Transverse colon (tissue), 1 donor: ENCODE measurements around the gene PEG3.

Experiments used
- EP300 ChIP-seq: sonication (generic); formaldehyde crosslinking; IDR thresholded peaks from one replicate; pipeline ENCODE4 v1.6.1; 2017; ENCODE audit warnings: antibody characterized with exemption, low read depth
- POLR2A ChIP-seq: fragments of 450-650 bp; IDR thresholded peaks from one replicate; pipeline ENCODE4 v1.6.1; 2016; ENCODE audit warnings: antibody characterized with exemption, mild to moderate bottlenecking, moderate library complexity

GRCh38 chr19:56884441-56884840 lies 43.9 kb upstream of the PEG3 start:
- no peak for TF ChIP-seq POLR2A
- no peak for TF ChIP-seq EP300
